ENCODE measurements around the gene SESN1. TPM values are rescaled to one million over a fixed set of nuclear protein-coding genes. Genes with fewer than 3 reads are reported as not detected.

SESN1 gene
- total RNA-seq, 4 donors from 2014 or later = 10.4 to 55.9 (median 21.7) TPM

DNA sequence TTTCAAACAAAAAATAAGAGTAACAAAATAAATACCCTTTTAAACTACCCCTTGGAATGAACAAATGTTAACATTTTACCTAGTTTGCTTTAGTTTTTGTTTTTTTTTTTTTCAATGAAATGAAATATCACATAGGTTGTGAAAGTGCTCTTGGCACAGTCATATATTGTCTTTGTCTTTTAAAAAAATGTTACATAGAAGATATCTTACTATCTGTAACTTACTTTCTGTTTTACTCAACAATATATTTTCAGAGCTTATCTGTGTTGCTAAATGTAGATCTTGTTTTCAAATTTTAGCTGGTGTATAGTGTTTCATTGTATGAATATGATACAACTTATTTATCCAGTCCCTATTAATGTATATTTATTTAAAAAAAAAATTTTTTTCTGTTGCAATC, 9.3 kb upstream of the SESN1 start:
- no peak for DNase-seq
- Histone ChIP-seq H3K27ac (no peak overlapping the region), H3K4me3 (no peak overlapping the region), H3K36me3 (peaks cover 0 to 11% (median 0%) of the 10 kb centered on the region in 3 donors), H3K4me1 (no peaks in the 10 kb centered on the region), H3K9me3 (no peaks in the 10 kb centered on the region), H3K27me3 (no peaks in the 10 kb centered on the region)
- TF ChIP-seq, protein P1, sequence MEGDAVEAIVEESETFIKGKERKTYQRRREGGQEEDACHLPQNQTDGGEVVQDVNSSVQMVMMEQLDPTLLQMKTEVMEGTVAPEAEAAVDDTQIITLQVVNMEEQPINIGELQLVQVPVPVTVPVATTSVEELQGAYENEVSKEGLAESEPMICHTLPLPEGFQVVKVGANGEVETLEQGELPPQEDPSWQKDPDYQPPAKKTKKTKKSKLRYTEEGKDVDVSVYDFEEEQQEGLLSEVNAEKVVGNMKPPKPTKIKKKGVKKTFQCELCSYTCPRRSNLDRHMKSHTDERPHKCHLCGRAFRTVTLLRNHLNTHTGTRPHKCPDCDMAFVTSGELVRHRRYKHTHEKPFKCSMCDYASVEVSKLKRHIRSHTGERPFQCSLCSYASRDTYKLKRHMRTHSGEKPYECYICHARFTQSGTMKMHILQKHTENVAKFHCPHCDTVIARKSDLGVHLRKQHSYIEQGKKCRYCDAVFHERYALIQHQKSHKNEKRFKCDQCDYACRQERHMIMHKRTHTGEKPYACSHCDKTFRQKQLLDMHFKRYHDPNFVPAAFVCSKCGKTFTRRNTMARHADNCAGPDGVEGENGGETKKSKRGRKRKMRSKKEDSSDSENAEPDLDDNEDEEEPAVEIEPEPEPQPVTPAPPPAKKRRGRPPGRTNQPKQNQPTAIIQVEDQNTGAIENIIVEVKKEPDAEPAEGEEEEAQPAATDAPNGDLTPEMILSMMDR (IDR thresholded peaks at IDR 0.05) = no peak
- no peak for TF ChIP-seq POLR2A (IDR thresholded peaks at IDR 0.05)
- intact Hi-C loops (cut with DNase I) = no loop called here

DNA sequence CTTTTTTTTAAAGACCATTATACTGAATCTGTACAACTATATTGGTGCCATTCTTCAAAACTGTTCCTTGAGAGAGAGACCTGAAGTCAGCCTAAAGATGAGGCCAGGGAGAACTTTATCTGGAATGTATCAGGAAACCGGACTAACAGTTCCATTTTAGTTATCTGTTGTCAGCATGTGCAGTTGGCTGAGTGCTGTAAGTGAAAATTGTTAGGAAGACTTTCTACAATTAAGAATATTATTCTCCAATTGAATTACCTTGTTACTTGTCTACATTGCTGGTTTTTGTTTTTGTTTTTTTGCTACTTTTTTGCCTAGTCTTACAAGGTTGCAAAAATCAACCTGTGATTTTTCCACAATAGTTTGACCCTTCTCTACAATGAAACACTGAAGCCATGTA, 8.1 kb upstream of the SESN1 start:
- Histone ChIP-seq H3K4me1 (no peaks in the 10 kb centered on the region), H3K27me3 (no peaks in the 10 kb centered on the region), H3K27ac (no peak overlapping the region), H3K9me3 (no peaks in the 10 kb centered on the region), H3K4me3 (no peak overlapping the region), H3K36me3 (peaks cover 0 to 11% (median 0%) of the 10 kb centered on the region in 3 donors)
- no peak for TF ChIP-seq POLR2A (IDR thresholded peaks at IDR 0.05)
- TF ChIP-seq, protein P1 (IDR thresholded peaks at IDR 0.05) = no peak
- WGBS, 2 donors = 73 to 88% methylated on average over 1 of the region's 1 CpG
- intact Hi-C loops (cut with DNase I) = no loop called here
- DNase-seq = no peak

DNA sequence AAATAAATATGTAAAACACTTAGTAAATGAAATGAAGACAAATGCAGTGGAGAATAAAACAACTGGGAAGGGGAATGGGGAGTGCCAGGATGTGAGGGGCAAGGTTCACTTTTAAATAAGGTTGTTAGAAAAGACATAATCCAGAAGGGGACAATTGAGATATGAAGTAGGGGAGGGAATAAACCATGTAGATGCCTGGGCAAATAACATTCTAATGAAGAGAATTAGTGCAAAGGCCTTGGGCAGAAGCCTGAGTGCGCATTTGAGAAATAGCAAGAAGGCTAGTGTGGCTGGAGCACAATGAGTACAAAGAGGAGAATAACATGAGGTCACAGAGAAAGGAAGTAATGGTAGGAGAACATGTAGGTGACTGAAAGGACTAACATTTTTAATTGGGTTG, 3.0 kb upstream of the SESN1 start:
- Histone ChIP-seq H3K36me3 (peaks cover 0 to 11% (median 0%) of the 10 kb centered on the region in 3 donors), H3K4me3 (no peak overlapping the region), H3K27ac (no peak overlapping the region), H3K4me1 (peaks cover 0 to 26% (median 5%) of the 10 kb centered on the region in 3 donors), H3K27me3 (no peaks in the 10 kb centered on the region), H3K9me3 (no peaks in the 10 kb centered on the region)
- no peak for DNase-seq
- intact Hi-C loops (cut with DNase I) = no loop called here
- WGBS, 2 donors = 94% methylated on average over 1 of the region's 1 CpG
- TF ChIP-seq POLR2A (IDR thresholded peaks at IDR 0.05) = no peak
- TF ChIP-seq, protein P1 (IDR thresholded peaks at IDR 0.05) = no peak

DNA sequence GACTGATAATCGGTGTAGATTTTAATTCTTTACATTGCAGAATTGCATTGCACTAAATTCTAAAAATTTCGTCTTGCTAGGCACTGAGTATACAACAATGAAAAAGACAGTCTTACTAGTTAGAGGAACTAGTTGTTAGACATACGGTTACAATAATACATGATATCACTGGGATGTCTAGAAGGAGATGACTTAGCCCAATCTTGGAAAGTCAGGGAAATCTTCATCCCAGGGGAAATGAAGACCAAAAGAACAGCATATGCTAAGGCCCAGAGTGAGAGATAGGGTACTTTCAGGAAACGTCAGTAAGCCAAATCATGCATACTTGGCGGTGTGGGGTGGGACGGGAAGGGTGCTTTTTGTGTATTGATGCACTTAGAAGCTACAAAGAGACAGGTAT, 1.6 kb upstream of the SESN1 start:
- H3K27ac ChIP-seq = peak overlapping the region in 2 of 4 donors; percentile 97 to 99
- 34 to 45% methylated on average over 6 of the region's 6 CpGs for WGBS, 2 donors
- DNase-seq = no peak

DNA sequence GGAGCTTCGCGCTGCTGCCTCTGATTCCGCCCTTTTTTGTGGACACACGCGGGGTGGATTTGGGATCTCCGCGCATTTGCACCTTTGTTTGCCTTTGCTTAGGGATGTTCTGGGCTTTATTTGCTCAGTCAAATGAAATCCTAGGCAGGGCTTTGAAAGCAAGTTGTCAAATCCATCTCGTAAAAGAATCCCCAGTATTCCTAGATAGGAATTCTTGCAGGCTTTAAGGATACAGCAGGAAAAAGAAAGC, 1.1 kb upstream of the SESN1 start:
- H3K27me3 ChIP-seq = no peaks in the 10 kb centered on the region
- intact Hi-C loops (cut with DNase I) = no loop called here

More for the DNA sequence above, 1.6 kb upstream of the SESN1 start:
- Histone ChIP-seq H3K4me3 (peak overlapping the region; percentile 57 to 84 (median 70)), H3K27me3 (no peaks in the 10 kb centered on the region), H3K9me3 (no peaks in the 10 kb centered on the region), H3K4me1 (peaks cover 0 to 41% (median 5%) of the 10 kb centered on the region in 3 donors), H3K36me3 (peaks cover 0 to 4% (median 0%) of the 10 kb centered on the region in 3 donors)
- TF ChIP-seq, protein P1 (IDR thresholded peaks at IDR 0.05) = no peak
- no peak for TF ChIP-seq POLR2A (IDR thresholded peaks at IDR 0.05)
- intact Hi-C loops (cut with DNase I) = no loop called here

More for the DNA sequence above, 1.1 kb upstream of the SESN1 start:
- no peaks in the 10 kb centered on the region for H3K9me3 ChIP-seq
- DNase-seq = no peak
- H3K4me1 ChIP-seq = peaks cover 0 to 45% (median 5%) of the 10 kb centered on the region in 3 donors
- 1 to 4% methylated on average over 8 of the region's 8 CpGs for WGBS, 2 donors
- TF ChIP-seq, protein P1 (IDR thresholded peaks at IDR 0.05) = no peak
- no peak for TF ChIP-seq POLR2A (IDR thresholded peaks at IDR 0.05)
- peak overlapping the region; percentile 95 to 100 (median 98) for H3K27ac ChIP-seq
- H3K36me3 ChIP-seq = peaks cover 0 to 4% (median 0%) of the 10 kb centered on the region in 3 donors
- H3K4me3 ChIP-seq = peak overlapping the region; percentile 57 to 84 (median 70)
